GM18499 (cell line): ENCODE measurements around the gene E2F6.

Experiments used
- ATAC-seq: cut with Tn5 transposase; IDR thresholded peaks from one replicate; pipeline ENCODE4 v1.9.1; 2021; ENCODE audit warnings: moderate number of reproducible peaks; ENCODE audit not compliant: insufficient read depth, unreplicated experiment

Gene E2F6

GRCh38 chr2:11397513-11397912, 68.4 kb downstream of the E2F6 start:
- no peak for ATAC-seq

DNA sequence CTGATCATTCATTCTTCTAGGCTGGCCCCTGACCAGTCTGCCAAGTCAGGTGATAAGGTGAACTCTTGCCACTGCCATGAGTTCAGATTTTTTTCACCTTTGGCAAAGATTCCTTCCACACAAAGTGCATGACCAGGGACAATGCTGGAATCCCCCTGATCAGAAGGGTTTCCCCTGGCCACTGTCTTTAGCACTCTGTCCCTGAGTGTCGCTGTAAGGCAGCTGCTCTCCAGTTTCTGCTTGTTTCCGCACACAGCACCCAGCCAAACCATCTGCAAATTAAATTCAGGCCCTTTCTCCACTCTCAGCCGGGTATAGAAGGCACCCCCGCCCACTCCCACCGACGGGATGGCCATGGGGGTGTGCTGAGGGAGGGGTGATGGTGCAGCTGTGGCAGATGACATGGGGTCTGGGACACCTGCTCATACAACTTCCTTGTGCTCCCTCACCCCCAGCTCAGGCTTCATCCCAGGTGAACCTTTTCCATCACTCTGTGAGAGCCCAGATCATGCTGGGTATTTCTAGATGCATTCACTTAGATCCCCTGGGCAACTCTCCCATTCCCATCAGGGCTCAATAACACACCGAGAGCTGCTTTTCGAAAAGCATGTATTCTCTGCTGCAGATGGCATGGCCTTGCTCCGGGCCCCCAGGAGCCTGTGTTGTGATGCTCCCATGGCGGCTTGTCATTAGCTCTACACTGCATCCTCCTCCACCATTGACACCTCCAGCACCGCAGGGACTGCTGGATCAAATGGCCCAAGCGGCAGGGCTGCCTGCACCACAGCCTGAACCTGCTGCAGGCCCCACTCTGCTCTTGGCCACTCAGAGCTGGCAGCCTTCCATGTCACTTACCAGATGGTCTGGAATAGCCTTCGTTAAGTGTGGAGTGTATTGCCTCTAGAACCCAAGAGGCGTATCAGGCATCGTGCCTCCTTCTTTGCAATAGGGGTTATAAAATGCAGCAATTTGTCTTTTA, 69.2 kb downstream of the E2F6 start:
- no peak for ATAC-seq

DNA sequence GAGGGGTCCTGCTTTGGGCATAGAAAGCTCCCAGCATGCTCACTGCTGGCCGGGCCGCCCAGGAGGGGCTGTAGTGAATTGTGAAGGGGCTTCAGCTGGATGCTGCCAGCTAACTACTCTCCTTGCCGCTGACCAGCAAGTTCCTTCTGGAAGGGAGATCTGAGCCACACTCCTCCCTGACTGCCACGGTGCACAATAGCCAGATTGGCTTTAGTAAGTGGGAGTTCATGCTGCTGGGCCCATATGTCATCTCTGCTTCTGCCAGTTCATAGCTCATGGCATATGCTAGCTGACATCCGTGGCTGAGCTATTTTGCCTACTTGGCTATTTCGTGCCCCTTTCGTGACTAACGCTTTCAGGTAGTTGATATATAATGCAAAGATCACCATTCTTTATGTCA, 69.9 kb downstream of the E2F6 start:
- ATAC-seq = no peak

DNA sequence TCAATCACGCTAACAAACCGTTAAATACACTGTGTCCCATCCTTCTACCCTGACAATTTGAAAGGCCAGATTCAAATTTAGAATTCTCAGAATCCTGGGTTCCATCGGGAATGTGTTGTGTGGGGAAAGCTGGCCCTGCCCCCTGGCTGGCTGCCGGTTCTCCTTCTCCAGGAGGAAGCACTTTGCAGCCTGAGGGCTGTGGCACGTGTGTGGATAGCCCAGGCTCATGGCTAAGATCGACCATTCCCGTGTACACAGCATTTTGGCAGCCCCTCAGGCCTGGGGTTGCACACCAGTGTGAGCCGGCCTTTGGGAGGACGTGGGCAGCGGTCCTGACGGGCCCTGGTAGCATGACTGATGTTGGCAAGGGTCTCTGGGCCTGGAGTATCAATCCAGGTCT, 70.6 kb downstream of the E2F6 start:
- ATAC-seq = no peak
